OCI-LY3 (cell line): Measurements from ENCODE around the gene ARHGAP24.
A peak's percentile ranks its signal among the peaks of the same experiment; 100 is the strongest.

Source experiments
- H2AFZ ChIP-seq: fragments of 200-600, 300-600 bp; shearing (Covaris generic); 2 replicates; pipeline ENCODE4 v1.6.0; 2014; ENCODE audit warnings: antibody characterized with exemption, low read depth, low read length
- H3K27ac ChIP-seq: fragments of 200-600, 300-600 bp; sonication (generic); 2 replicates; pipeline ENCODE4 v1.5.1; 2014; ENCODE audit warnings: mild to moderate bottlenecking, low read length, moderate library complexity, mixed read lengths
- H3K27me3 ChIP-seq: fragments of 200-600, 300-600 bp; sonication (generic); 2 replicates; pipeline ENCODE4 v1.6.1; 2014; ENCODE audit warnings: low read depth, low read length, mixed read lengths
- H3K36me3 ChIP-seq: fragments of 200-600, 300-600 bp; sonication (generic); replicated peaks from 2 replicates; pipeline ENCODE3; 2014; ENCODE audit warnings: low read depth, low read length, mixed read lengths
- H3K4me1 ChIP-seq: fragments of 300-600, 200-600 bp; sonication (generic); 2 replicates; pipeline ENCODE4 v1.6.1; 2014; ENCODE audit warnings: low read length, mixed read lengths
- H3K4me2 ChIP-seq: fragments of 200-600, 300-600 bp; sonication (generic); 2 replicates; pipeline ENCODE4 v1.6.1; 2014; ENCODE audit warnings: low read length, mixed read lengths
- H3K4me3 ChIP-seq: fragments of 300-600, 200-600 bp; sonication (generic); 2 replicates; pipeline ENCODE4 v1.5.1; 2014; ENCODE audit warnings: antibody characterized with exemption, mild to moderate bottlenecking, low read length, moderate library complexity
- H3K79me2 ChIP-seq: fragments of 300-600, 200-600 bp; shearing (Covaris generic); 2 replicates; pipeline ENCODE4 v1.6.1; 2014; ENCODE audit warnings: mild to moderate bottlenecking, low read length, mixed read lengths
- H3K9ac ChIP-seq: fragments of 300-600, 200-600 bp; shearing (Covaris generic); 2 replicates; pipeline ENCODE4 v1.6.0; 2014; ENCODE audit warnings: mild to moderate bottlenecking, low read length, moderate library complexity
- H3K9me3 ChIP-seq: fragments of 200-600, 300-600 bp; shearing (Covaris generic); 2 replicates; pipeline ENCODE4 v1.6.1; 2014; ENCODE audit warnings: low read length, mixed read lengths; ENCODE audit not compliant: insufficient read depth
- H4K20me1 ChIP-seq: fragments of 200-600, 300-600 bp; sonication (generic); 2 replicates; pipeline ENCODE4 v1.6.1; 2016; ENCODE audit warnings: low read length, mixed read lengths; ENCODE audit not compliant: insufficient read depth
- EZH2phosphoT487 ChIP-seq: fragments of 200-600 bp; shearing (Covaris generic); IDR thresholded peaks from 2 replicates; pipeline ENCODE4 v1.6.1; 2018; ENCODE audit warnings: antibody characterized with exemption, mixed run types, low read depth
- TF ChIP-seq, protein P1 (sequence below): fragments of 200-600, 300-600 bp; sonication (generic); IDR thresholded peaks from 2 replicates; pipeline ENCODE4 v1.5.1; 2014; ENCODE audit warnings: antibody characterized with exemption, low read length, low read depth

Gene ARHGAP24

DNA sequence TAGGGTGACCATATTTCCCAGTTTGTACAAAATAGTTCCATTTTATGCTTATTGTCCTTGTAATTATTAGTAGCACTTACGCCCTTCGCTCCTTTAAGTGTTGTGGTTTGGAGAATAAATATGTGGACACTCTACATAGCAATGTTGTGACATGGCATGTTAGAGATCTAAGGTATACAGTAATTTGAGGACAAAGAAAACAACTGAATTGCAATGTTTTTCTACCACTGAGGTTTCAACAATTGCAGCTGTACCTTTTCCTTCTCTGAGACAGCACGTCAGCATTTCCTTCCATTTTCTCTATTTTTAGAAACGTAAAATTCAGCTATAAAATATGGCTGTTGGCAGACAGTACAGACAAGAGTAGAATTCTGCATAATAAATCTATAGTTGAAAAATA lies 561.8 kb downstream of the ARHGAP24 start:
- H4K20me1 ChIP-seq: no peaks in the 10 kb centered on the region
- no peaks in the 10 kb centered on the region for H3K79me2 ChIP-seq
- no peak overlapping the region for H3K4me2 ChIP-seq
- peaks cover 8% of the 10 kb centered on the region for H3K4me1 ChIP-seq
- no peak overlapping the region for H2AFZ ChIP-seq
- TF ChIP-seq EZH2phosphoT487: no peak
- TF ChIP-seq, protein P1, sequence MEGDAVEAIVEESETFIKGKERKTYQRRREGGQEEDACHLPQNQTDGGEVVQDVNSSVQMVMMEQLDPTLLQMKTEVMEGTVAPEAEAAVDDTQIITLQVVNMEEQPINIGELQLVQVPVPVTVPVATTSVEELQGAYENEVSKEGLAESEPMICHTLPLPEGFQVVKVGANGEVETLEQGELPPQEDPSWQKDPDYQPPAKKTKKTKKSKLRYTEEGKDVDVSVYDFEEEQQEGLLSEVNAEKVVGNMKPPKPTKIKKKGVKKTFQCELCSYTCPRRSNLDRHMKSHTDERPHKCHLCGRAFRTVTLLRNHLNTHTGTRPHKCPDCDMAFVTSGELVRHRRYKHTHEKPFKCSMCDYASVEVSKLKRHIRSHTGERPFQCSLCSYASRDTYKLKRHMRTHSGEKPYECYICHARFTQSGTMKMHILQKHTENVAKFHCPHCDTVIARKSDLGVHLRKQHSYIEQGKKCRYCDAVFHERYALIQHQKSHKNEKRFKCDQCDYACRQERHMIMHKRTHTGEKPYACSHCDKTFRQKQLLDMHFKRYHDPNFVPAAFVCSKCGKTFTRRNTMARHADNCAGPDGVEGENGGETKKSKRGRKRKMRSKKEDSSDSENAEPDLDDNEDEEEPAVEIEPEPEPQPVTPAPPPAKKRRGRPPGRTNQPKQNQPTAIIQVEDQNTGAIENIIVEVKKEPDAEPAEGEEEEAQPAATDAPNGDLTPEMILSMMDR: no peak
- no peaks in the 10 kb centered on the region for H3K27me3 ChIP-seq
- no peaks in the 10 kb centered on the region for H3K9me3 ChIP-seq
- no peak overlapping the region for H3K4me3 ChIP-seq
- no peaks in the 10 kb centered on the region for H3K36me3 ChIP-seq
- no peak overlapping the region for H3K27ac ChIP-seq
- no peak overlapping the region for H3K9ac ChIP-seq

DNA sequence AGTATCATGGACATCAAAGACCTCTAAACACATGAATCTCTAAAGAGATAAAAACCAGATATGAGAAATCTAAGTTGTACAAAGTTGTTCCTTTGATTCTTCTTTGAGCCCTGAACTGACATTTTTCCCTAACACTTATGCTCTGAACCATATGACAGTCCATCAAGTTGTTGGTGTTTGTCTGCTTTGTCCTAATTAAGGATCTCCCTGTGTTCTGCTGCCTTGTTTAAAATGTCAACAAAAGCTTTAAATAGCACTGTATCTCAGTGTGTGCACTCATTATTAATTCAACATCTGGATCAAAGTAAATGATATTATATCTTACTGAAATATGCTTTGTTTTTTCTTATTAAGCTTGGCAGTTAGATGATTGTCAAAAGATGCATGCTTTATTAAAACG lies 563.1 kb downstream of the ARHGAP24 start:
- Histone ChIP-seq H3K9ac (no peak overlapping the region), H3K27ac (no peak overlapping the region), H2AFZ (no peak overlapping the region), H3K4me3 (no peak overlapping the region), H3K36me3 (no peaks in the 10 kb centered on the region), H4K20me1 (no peaks in the 10 kb centered on the region), H3K79me2 (no peaks in the 10 kb centered on the region), H3K9me3 (no peaks in the 10 kb centered on the region), H3K27me3 (no peaks in the 10 kb centered on the region), H3K4me1 (peaks cover 8% of the 10 kb centered on the region), H3K4me2 (no peak overlapping the region)
- TF ChIP-seq EZH2phosphoT487: no peak
- TF ChIP-seq, protein P1: no peak

DNA sequence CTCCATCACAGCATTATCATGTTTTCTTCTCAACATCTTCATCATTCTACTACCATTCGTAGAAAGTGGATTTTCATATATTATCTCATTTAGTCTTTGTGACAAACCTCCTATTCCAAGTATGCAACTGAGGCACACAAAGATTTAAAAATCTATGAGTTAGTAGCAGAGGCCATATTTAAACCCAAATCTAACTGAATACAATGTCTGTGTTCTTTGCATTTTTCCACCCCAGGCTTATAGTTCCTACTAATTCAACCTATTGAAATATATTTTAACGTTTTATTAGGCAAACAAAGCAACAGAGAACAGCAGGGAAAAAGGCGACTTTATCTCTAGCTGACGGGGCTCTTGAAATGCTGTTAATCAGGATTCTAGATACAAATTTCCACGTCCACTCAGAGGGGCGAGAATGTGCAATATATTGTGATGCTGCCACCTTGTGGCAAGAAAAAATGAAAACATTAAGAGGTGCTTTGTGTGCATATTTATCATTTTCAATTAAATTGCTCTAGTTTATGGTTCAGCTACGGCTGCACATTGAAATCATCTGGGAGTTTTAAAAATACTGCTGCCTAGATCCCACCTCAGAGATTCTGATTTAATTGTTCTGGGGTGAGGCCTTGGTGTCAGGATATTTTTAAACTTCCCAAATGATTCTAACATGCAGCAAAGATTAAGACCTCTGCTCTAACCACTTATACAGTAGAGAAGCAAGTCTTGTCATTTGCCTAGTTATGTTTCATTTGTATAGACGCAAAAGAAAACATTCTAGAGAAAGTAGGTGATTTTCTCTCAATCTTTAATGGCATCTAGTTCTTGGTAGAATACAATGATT lies 569.0 kb downstream of the ARHGAP24 start:
- Histone ChIP-seq H3K4me2 (peak overlapping the region; percentile 78), H2AFZ (peak overlapping the region; percentile 84), H3K9ac (0 out of 2 replicates have a peak overlapping the region, but pooled peaks have one; percentile 5)

DNA sequence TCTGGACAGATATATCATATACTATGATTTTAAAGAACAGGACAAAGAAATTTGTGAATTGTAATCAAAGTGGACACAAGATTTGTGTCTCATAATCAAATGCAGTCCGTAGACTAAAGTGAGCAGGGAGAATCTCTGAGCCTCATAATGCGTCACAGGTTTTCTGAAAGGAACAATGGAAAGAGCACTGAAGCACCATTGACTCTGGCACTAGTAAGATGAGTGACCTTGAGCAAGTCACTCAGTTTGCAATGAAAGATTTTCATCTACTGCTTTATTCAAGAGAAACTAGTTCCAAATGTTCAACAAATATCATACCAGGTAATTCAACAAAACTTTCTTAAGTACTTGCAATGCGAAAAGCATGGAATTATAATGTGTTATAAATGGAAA lies 569.6 kb downstream of the ARHGAP24 start:
- H3K4me1 ChIP-seq: peaks cover 5% of the 10 kb centered on the region
- no peak overlapping the region for H3K4me3 ChIP-seq
- H3K27ac ChIP-seq: no peak overlapping the region
- H2AFZ ChIP-seq: no peak overlapping the region
- no peaks in the 10 kb centered on the region for H4K20me1 ChIP-seq
- no peak overlapping the region for H3K4me2 ChIP-seq
- TF ChIP-seq, protein P1: no peak
- TF ChIP-seq EZH2phosphoT487: no peak
- no peaks in the 10 kb centered on the region for H3K36me3 ChIP-seq
- H3K9ac ChIP-seq: no peak overlapping the region
- no peaks in the 10 kb centered on the region for H3K79me2 ChIP-seq
- H3K9me3 ChIP-seq: no peaks in the 10 kb centered on the region
- no peaks in the 10 kb centered on the region for H3K27me3 ChIP-seq

More for the DNA sequence above, 569.0 kb downstream of the ARHGAP24 start:
- H3K27ac ChIP-seq: no peak overlapping the region
- TF ChIP-seq, protein P1: peak; percentile 79
- no peak for TF ChIP-seq EZH2phosphoT487
- no peaks in the 10 kb centered on the region for H3K79me2 ChIP-seq
- H4K20me1 ChIP-seq: no peaks in the 10 kb centered on the region
- H3K4me1 ChIP-seq: peaks cover 5% of the 10 kb centered on the region
- no peaks in the 10 kb centered on the region for H3K36me3 ChIP-seq
- no peaks in the 10 kb centered on the region for H3K9me3 ChIP-seq
- H3K4me3 ChIP-seq: peak overlapping the region; percentile 57
- no peaks in the 10 kb centered on the region for H3K27me3 ChIP-seq
